ENCODE results near the gene IPO13. TPM values are rescaled to one million over a fixed set of nuclear protein-coding genes. Genes with fewer than 3 reads are reported as not detected.

IPO13 gene
- total and polyA plus RNA-seq, 4 donors, result 7.3 to 35.4 (median 17.4) TPM

DNA sequence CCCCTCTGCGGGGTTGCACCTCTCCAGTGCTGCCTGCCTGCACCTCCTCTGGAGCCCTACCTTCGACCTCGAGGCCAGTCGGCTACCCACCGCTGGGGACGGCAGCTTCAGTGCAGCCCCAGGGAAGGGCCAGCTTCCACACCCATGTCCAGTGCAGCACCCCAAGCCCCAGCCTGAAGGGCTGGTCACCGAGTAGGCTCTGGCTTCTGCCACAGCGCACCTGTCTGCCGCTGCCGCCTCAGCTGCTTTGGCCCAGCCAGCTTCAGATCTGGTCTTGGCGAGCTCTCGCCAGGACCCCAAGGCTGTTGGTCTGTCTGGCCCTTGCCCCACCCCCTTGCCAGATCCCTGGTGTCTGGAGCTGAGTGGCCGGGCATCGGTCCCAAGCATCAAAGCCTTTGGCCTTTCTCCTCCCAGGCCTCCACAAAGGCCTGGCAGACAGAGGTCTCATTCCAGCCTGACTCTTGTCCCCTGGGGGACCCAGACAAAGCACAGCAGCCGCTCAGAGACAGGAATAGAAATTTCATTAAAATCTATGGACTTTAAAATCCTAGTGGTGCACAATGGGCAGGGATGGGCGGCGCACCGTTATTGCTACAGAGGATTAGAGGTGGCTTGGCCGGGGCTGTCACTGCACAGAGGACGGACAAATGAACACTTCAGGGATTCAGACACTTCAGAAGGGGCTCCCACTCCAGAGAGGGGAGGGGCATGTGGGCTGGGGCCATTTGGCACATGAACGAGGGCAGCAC lies 49.4 kb downstream of the IPO13 start:
- no peak overlapping the region for H3K27ac ChIP-seq (ENCODE audit: low read depth in 1 of 2, low read length in 1 of 2)

DNA sequence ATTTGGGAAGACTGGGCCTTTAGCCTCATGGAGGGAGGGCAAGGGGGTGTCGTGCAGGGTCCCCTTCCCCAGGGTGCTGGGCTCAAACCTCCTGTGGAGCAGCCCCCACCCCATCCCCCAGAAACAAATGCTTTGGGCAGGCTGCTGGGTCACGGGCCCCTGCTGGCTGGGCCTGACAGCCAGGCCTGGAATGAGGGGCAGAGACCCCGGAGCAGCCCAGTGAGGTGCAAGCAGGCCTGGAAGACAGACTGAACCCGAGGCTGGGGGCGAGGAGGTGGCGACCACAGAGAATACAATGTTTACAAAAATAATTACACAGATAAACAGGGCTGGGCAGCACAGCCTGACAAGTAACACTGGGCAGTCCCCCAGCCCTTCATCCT lies 50.0 kb downstream of the IPO13 start:
- Histone ChIP-seq H3K27me3 (ENCODE audit: control insufficient read depth in 3 of 3, insufficient read depth in 3 of 3, low read length in 2 of 3) (no peaks in the 10 kb centered on the region), H3K27ac (ENCODE audit: low read depth in 1 of 2, low read length in 1 of 2) (no peak overlapping the region), H3K9ac (ENCODE audit: insufficient read depth in 1 of 2, low read length in 2 of 2) (no peak overlapping the region), H3K4me3 (no peak overlapping the region), H3K36me3 (ENCODE audit: control insufficient read depth in 4 of 4, insufficient read depth in 4 of 4, low read length in 4 of 4) (peaks cover 0 to 10% (median 3%) of the 10 kb centered on the region in 4 donors), H3K4me1 (ENCODE audit: control insufficient read depth in 5 of 5, insufficient read depth in 5 of 5, low read length in 5 of 5) (peaks cover 0 to 12% (median 6%) of the 10 kb centered on the region in 5 donors), H3K9me3 (ENCODE audit: control insufficient read depth in 4 of 4, insufficient read depth in 3 of 4, low read length in 3 of 4) (no peaks in the 10 kb centered on the region)
- WGBS, 2 donors, result 81 to 88% methylated on average over 6 of the region's 6 CpGs
- no peak for ATAC-seq (ENCODE audit: insufficient read depth, low FRiP score)
- TF ChIP-seq, protein P1, sequence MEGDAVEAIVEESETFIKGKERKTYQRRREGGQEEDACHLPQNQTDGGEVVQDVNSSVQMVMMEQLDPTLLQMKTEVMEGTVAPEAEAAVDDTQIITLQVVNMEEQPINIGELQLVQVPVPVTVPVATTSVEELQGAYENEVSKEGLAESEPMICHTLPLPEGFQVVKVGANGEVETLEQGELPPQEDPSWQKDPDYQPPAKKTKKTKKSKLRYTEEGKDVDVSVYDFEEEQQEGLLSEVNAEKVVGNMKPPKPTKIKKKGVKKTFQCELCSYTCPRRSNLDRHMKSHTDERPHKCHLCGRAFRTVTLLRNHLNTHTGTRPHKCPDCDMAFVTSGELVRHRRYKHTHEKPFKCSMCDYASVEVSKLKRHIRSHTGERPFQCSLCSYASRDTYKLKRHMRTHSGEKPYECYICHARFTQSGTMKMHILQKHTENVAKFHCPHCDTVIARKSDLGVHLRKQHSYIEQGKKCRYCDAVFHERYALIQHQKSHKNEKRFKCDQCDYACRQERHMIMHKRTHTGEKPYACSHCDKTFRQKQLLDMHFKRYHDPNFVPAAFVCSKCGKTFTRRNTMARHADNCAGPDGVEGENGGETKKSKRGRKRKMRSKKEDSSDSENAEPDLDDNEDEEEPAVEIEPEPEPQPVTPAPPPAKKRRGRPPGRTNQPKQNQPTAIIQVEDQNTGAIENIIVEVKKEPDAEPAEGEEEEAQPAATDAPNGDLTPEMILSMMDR (IDR thresholded peaks at IDR 0.05; ENCODE audit: control extremely low read depth, extremely low read depth), result no peak
- DNase-seq, result no peak

More for the DNA sequence above, 49.4 kb downstream of the IPO13 start:
- H3K4me1 ChIP-seq (ENCODE audit: control insufficient read depth in 5 of 5, insufficient read depth in 5 of 5, low read length in 5 of 5), result peaks cover 0 to 12% (median 6%) of the 10 kb centered on the region in 5 donors
- peaks cover 0 to 10% (median 3%) of the 10 kb centered on the region in 4 donors for H3K36me3 ChIP-seq (ENCODE audit: control insufficient read depth in 4 of 4, insufficient read depth in 4 of 4, low read length in 4 of 4)
- H3K27me3 ChIP-seq (ENCODE audit: control insufficient read depth in 3 of 3, insufficient read depth in 3 of 3, low read length in 2 of 3), result no peaks in the 10 kb centered on the region
- no peaks in the 10 kb centered on the region for H3K9me3 ChIP-seq (ENCODE audit: control insufficient read depth in 4 of 4, insufficient read depth in 3 of 4, low read length in 3 of 4)
- ATAC-seq (ENCODE audit: insufficient read depth, low FRiP score) (no peak), DNase-seq (no peak)
- TF ChIP-seq, protein P1 (IDR thresholded peaks at IDR 0.05; ENCODE audit: control extremely low read depth, extremely low read depth), result no peak
- WGBS, 2 donors, result 89 to 92% methylated on average over 21 of the region's 21 CpGs
- no peak overlapping the region for H3K9ac ChIP-seq (ENCODE audit: insufficient read depth in 1 of 2, low read length in 2 of 2)
- H3K4me3 ChIP-seq, result no peak overlapping the region

DNA sequence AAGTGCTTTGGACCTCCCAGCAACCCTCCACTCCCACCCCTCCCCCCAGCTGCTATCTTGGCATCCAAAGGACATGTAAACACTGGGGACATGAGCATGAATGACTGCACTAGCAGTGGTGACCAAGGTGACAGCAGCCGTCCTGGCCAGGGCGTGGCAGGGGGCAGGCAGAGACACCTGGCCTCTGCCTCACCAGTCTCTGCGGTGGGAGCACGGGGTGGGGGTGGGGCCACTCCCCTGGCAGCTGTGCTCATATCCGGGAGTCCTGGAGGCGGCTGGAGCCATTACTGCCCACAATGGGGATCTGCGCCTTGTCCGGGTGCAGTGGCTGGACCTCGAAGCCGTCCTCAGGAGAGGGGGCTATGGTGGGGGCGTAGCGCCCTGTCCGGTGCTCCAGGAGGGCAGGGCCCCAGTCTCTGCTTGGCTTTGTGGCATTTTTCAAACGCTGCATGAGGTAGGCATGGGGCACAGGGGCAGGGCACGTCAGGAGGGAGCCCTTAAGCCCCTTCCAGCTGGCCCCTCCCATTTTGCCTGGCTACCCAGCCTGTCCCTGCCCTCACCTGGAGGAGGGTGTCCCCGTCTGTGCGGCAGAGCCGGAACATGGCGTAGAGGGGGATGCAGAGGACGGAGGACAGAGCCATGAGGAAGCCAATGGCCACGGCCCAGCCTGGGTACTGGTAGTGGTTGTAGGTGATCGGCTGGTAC lies 50.7 kb downstream of the IPO13 start:
- 81 to 90% methylated on average over 21 to 22 of the region's 22 CpGs for WGBS, 2 donors
- DNase-seq (no peak), ATAC-seq (ENCODE audit: insufficient read depth, low FRiP score) (no peak)
- no peak overlapping the region for H3K9ac ChIP-seq (ENCODE audit: insufficient read depth in 1 of 2, low read length in 2 of 2)
- peaks cover 0 to 12% (median 3%) of the 10 kb centered on the region in 5 donors for H3K4me1 ChIP-seq (ENCODE audit: control insufficient read depth in 5 of 5, insufficient read depth in 5 of 5, low read length in 5 of 5)
- no peak overlapping the region for H3K27ac ChIP-seq (ENCODE audit: low read depth in 1 of 2, low read length in 1 of 2)
- peaks cover 0 to 10% (median 3%) of the 10 kb centered on the region in 4 donors for H3K36me3 ChIP-seq (ENCODE audit: control insufficient read depth in 4 of 4, insufficient read depth in 4 of 4, low read length in 4 of 4)
- no peaks in the 10 kb centered on the region for H3K9me3 ChIP-seq (ENCODE audit: control insufficient read depth in 4 of 4, insufficient read depth in 3 of 4, low read length in 3 of 4)
- TF ChIP-seq, protein P1 (IDR thresholded peaks at IDR 0.05; ENCODE audit: control extremely low read depth, extremely low read depth), result no peak
- no peak overlapping the region for H3K4me3 ChIP-seq
- H3K27me3 ChIP-seq (ENCODE audit: control insufficient read depth in 3 of 3, insufficient read depth in 3 of 3, low read length in 2 of 3), result no peaks in the 10 kb centered on the region

Data from lung (tissue), 12 donors.